GM23338 (cell line): ENCODE measurements around the gene LPP. TPM values are rescaled to one million over a fixed set of nuclear protein-coding genes. Genes with fewer than 3 reads are reported as not detected.

ENCODE experiments used
- ATAC-seq: fragments of 200-7000 bp; cut with Tn5 transposase; 3 replicates; pipeline ENCODE4 v1.9.1; 2020
- DNase-seq: peaks from one replicate; pipeline ENCODE4 v3.0.0-alpha.2; 2015; ENCODE audit warnings: low spot score
- H2AFZ ChIP-seq: fragments of 200-600 bp; sonication (generic); 2 replicates; pipeline ENCODE4 v1.8.0; 2016; ENCODE audit warnings: antibody characterized with exemption, mild to moderate bottlenecking, moderate library complexity
- H3F3A ChIP-seq: fragments of 200-600 bp; sonication (generic); replicated peaks from 2 replicates; pipeline ENCODE4 v1.8.0; 2017; ENCODE audit warnings: antibody characterized with exemption, mixed run types, low read depth
- H3K27ac ChIP-seq: fragments of 200-600 bp; sonication (generic); 2 replicates; pipeline ENCODE4 v1.6.1; 2016; ENCODE audit warnings: low read depth
- H3K27me3 ChIP-seq: fragments of 200-600 bp; sonication (generic); 2 replicates; pipeline ENCODE4 v1.8.0; 2016; ENCODE audit warnings: mild to moderate bottlenecking, mixed run types, moderate library complexity; ENCODE audit not compliant: insufficient read depth
- H3K36me3 ChIP-seq: fragments of 200-600 bp; sonication (generic); 2 replicates; pipeline ENCODE4 v1.8.0; 2016; ENCODE audit warnings: mild to moderate bottlenecking; ENCODE audit not compliant: insufficient read depth
- H3K4me1 ChIP-seq: fragments of 200-600 bp; sonication (generic); 2 replicates; pipeline ENCODE4 v1.8.0; 2016; ENCODE audit warnings: mild to moderate bottlenecking, moderate library complexity; ENCODE audit not compliant: insufficient read depth
- H3K4me2 ChIP-seq: fragments of 200-600 bp; sonication (generic); 2 replicates; pipeline ENCODE4 v1.7.1; 2017; ENCODE audit warnings: mixed run types
- H3K4me3 ChIP-seq: fragments of 200-600 bp; sonication (generic); 2 replicates; pipeline ENCODE4 v1.6.1; 2016; ENCODE audit warnings: mixed run types
- H3K79me2 ChIP-seq: fragments of 200-600 bp; sonication (generic); replicated peaks from 2 replicates; pipeline ENCODE4 v1.8.0; 2017; ENCODE audit warnings: mild to moderate bottlenecking; ENCODE audit not compliant: insufficient read depth
- H3K9me2 ChIP-seq: fragments of 200-600 bp; sonication (generic); 2 replicates; pipeline ENCODE4 v1.8.0; 2017; ENCODE audit not compliant: insufficient read depth
- H4K20me1 ChIP-seq: fragments of 200-600 bp; sonication (generic); replicated peaks from 2 replicates; pipeline ENCODE4 v1.8.0; 2017; ENCODE audit warnings: mild to moderate bottlenecking; ENCODE audit not compliant: insufficient read depth
- H3K27ac Mint-ChIP-seq: 2 replicates; pipeline ENCODE4 v1.8.0; 2020; ENCODE audit warnings: inconsistent platforms, mild to moderate bottlenecking, moderate library complexity, mixed read lengths
- H3K27me3 Mint-ChIP-seq: 3 replicates; pipeline ENCODE4 v1.8.0; 2022; ENCODE audit warnings: low read depth, mild to moderate bottlenecking, moderate library complexity, mixed read lengths, inconsistent platforms; ENCODE audit not compliant: insufficient read depth, poor library complexity
- H3K36me3 Mint-ChIP-seq: 3 replicates; pipeline ENCODE4 v1.8.0; 2021; ENCODE audit warnings: low read depth, mild to moderate bottlenecking, inconsistent platforms, moderate library complexity, mixed read lengths
- H3K4me1 Mint-ChIP-seq: 3 replicates; pipeline ENCODE4 v1.8.0; 2020; ENCODE audit warnings: mild to moderate bottlenecking, inconsistent platforms, mixed read lengths
- H3K4me3 Mint-ChIP-seq: 3 replicates; pipeline ENCODE4 v1.8.0; 2021; ENCODE audit warnings: moderate library complexity, mild to moderate bottlenecking, inconsistent platforms, mixed read lengths
- H3K9me3 Mint-ChIP-seq: 3 replicates; pipeline ENCODE4 v1.8.0; 2020; ENCODE audit warnings: moderate library complexity, mild to moderate bottlenecking, inconsistent platforms, mixed read lengths
- CREB1 ChIP-seq: fragments of 250-450 bp; sonication (Bioruptor Pico); IDR thresholded peaks from 2 replicates; pipeline ENCODE4 v1.5.0; 2020; ENCODE audit warnings: low read depth, mild to moderate bottlenecking, moderate library complexity
- CTCF ChIP-seq, 2 experiments: fragments of 200-600 bp in 1 of 2; sonication (generic) in 1 of 2; conservative IDR thresholded peaks; 2 replicates each; pipeline versions ENCODE4 v1.5.1 to v1.6.1; 2016 to 2017; ENCODE audit warnings: antibody characterized with exemption in 2 of 2, low read depth in 2 of 2, mild to moderate bottlenecking in 2 of 2, moderate library complexity in 1 of 2
- EZH2phosphoT487 ChIP-seq: fragments of 200-600 bp; sonication (generic); IDR thresholded peaks from one replicate; pipeline ENCODE4 v1.8.1; 2018; ENCODE audit warnings: antibody characterized with exemption; ENCODE audit not compliant: unreplicated experiment
- NANOG ChIP-seq: IDR thresholded peaks from 2 replicates; pipeline ENCODE4 v1.6.1; 2016; ENCODE audit warnings: antibody characterized with exemption, borderline replicate concordance
- POLR2AphosphoS5 ChIP-seq: IDR thresholded peaks from 2 replicates; pipeline ENCODE4 v1.6.1; 2016; ENCODE audit warnings: antibody characterized with exemption, low read depth
- REST ChIP-seq: IDR thresholded peaks from one replicate; pipeline ENCODE4 v1.6.1; 2018; ENCODE audit warnings: antibody characterized with exemption; ENCODE audit not compliant: unreplicated experiment
- STAT1 ChIP-seq: IDR thresholded peaks from one replicate; pipeline ENCODE4 v1.6.1; 2016; ENCODE audit warnings: antibody characterized with exemption; ENCODE audit not compliant: unreplicated experiment
- ZNF114 ChIP-seq: fragments of 250-450 bp; sonication (Bioruptor Pico); IDR thresholded peaks from 2 replicates; pipeline ENCODE4 v1.5.0; 2020; ENCODE audit warnings: mild to moderate bottlenecking, moderate library complexity
- ZNF331 ChIP-seq: fragments of 250-450 bp; sonication (Bioruptor Pico); IDR thresholded peaks from 2 replicates; pipeline ENCODE4 v1.5.0; 2020; ENCODE audit warnings: low read depth, mild to moderate bottlenecking, moderate library complexity
- ZNF462 ChIP-seq: fragments of 250-450 bp; sonication (Bioruptor Pico); IDR thresholded peaks from 2 replicates; pipeline ENCODE4 v1.5.0; 2020; ENCODE audit warnings: mild to moderate bottlenecking, moderate library complexity
- polyA plus RNA-seq: library from polyadenylated mRNA; unstranded; fragments of >200 nt; fragmentation: Nextera tagmentation; extraction: Ambion mirVana; gene quantifications from 2 replicates; pipeline ENCODE4 v1.2.1, GENCODE V29; 2016
- total RNA-seq: library from RNA; depleted of rRNA; stranded (reverse); fragments of >200 nt; shearing (Covaris generic); gene quantifications from 2 replicates; pipeline ENCODE4 v1.2.3, GENCODE V29; 2014

Gene LPP
- total and polyA plus RNA-seq, 2 experiments from 2014 or later: 23.0 to 35.2 TPM

GRCh38 chr3:188259191-188259590, 105.2 kb downstream of the LPP start:
- no peak overlapping the region for H3K4me3 ChIP-seq
- no peaks in the 10 kb centered on the region for H3K9me2 ChIP-seq
- H3K27me3 ChIP-seq: no peaks in the 10 kb centered on the region
- H3K4me1 ChIP-seq: peaks cover 12% of the 10 kb centered on the region; the same call in 1 of the 2 replicates
- no peak overlapping the region for H2AFZ ChIP-seq
- H3K36me3 Mint-ChIP-seq: no peaks in the 10 kb centered on the region
- DNase-seq (no peak), ATAC-seq (no peak)
- no peak overlapping the region for H3K4me3 Mint-ChIP-seq
- peaks cover 6% of the 10 kb centered on the region; the same call in 2 of the 3 replicates for H3K4me1 Mint-ChIP-seq
- H3F3A ChIP-seq: no peaks in the 10 kb centered on the region
- H3K4me2 ChIP-seq: no peak overlapping the region
- H3K79me2 ChIP-seq: peaks cover 4% of the 10 kb centered on the region; the same call in 1 of the 2 replicates
- H3K9me3 Mint-ChIP-seq: no peaks in the 10 kb centered on the region
- no peak overlapping the region for H3K27ac ChIP-seq
- no peaks in the 10 kb centered on the region for H3K36me3 ChIP-seq
- H3K27ac Mint-ChIP-seq: no peak overlapping the region
- TF ChIP-seq EZH2phosphoT487: no peak
- no peak for TF ChIP-seq CREB1
- TF ChIP-seq STAT1: no peak
- TF ChIP-seq ZNF462: no peak
- no peak for TF ChIP-seq REST
- no peak for TF ChIP-seq POLR2AphosphoS5
- no peak for TF ChIP-seq CTCF (conservative IDR thresholded peaks at IDR 0.05; ENCODE audit: low read depth in 2 of 2)
- TF ChIP-seq NANOG: no peak
- no peak for TF ChIP-seq ZNF331 (CRISPR knock-in tag)
- TF ChIP-seq ZNF114: no peak
- 0 out of 2 replicates have a peak, but pooled peaks cover 5% of the 10 kb centered on the region for H4K20me1 ChIP-seq
- H3K27me3 Mint-ChIP-seq: peaks cover 3% of the 10 kb centered on the region
